NCI-H2171 (cell line): ENCODE results near the gene TMEM208.

ENCODE experiments used
- DNase-seq: peaks from one replicate; lab custom pipeline; 2025; lab: John Stamatoyannopoulos, UW

The TMEM208 gene

GRCh38 chr16:67252609-67253497, 25.9 kb downstream of the TMEM208 start:
- no peak for DNase-seq

GRCh38 chr16:67254801-67255552, 28.0 kb downstream of the TMEM208 start:
- no peak for DNase-seq

- no peak for DNase-seq
Measured at GRCh38 chr16:67255553-67256221, 28.8 kb downstream of the TMEM208 start.

- DNase-seq, result no peak
Measured at GRCh38 chr16:67256701-67257230, 29.8 kb downstream of the TMEM208 start.

GRCh38 chr16:67257486-67258160, 30.7 kb downstream of the TMEM208 start:
- DNase-seq, result no peak

GRCh38 chr16:67258161-67258835, 31.4 kb downstream of the TMEM208 start:
- DNase-seq, result no peak

GRCh38 chr16:67259705-67260104, 32.8 kb downstream of the TMEM208 start:
- no peak for DNase-seq

- DNase-seq, result peak; percentile 42
Measured at GRCh38 chr16:67260426-67261063, 33.6 kb downstream of the TMEM208 start.

- no peak for DNase-seq
Measured at GRCh38 chr16:67263201-67263600, 36.3 kb downstream of the TMEM208 start.

GRCh38 chr16:67264277-67264676, 37.3 kb downstream of the TMEM208 start:
- no peak for DNase-seq

- no peak for DNase-seq
Measured at GRCh38 chr16:67264866-67265265, 37.9 kb downstream of the TMEM208 start.

GRCh38 chr16:67265834-67266233, 38.9 kb downstream of the TMEM208 start:
- no peak for DNase-seq

- DNase-seq, result no peak
Measured at GRCh38 chr16:67268136-67268579, 41.2 kb downstream of the TMEM208 start.

GRCh38 chr16:67269766-67270165, 42.8 kb downstream of the TMEM208 start:
- no peak for DNase-seq

GRCh38 chr16:67270931-67271338, 44.0 kb downstream of the TMEM208 start:
- DNase-seq, result no peak

- no peak for DNase-seq
Measured at GRCh38 chr16:67271446-67271845, 44.5 kb downstream of the TMEM208 start.

GRCh38 chr16:67275321-67275720, 48.4 kb downstream of the TMEM208 start:
- no peak for DNase-seq

GRCh38 chr16:67277294-67277998, 50.5 kb downstream of the TMEM208 start:
- DNase-seq, result no peak

- DNase-seq, result no peak
Measured at GRCh38 chr16:67277999-67278772, 51.3 kb downstream of the TMEM208 start.
